AG04450 (cell line): ENCODE measurements around the gene CTXND1. TPM values are rescaled to one million over a fixed set of nuclear protein-coding genes. Genes with fewer than 3 reads are reported as not detected.

Experiments
- CTCF ChIA-PET: fragments of 300-600, 350-600 bp; formaldehyde crosslinking; extraction: SDS; loops from one replicate; lab custom pipeline; 2022; ENCODE audit warnings: antibody characterized with exemption, inconsistent platforms; lab: Charles Lee
- POLR2A ChIA-PET: fragments of 350-600 bp; formaldehyde crosslinking; extraction: SDS; loops from one replicate; lab custom pipeline; 2021; ENCODE audit warnings: antibody characterized with exemption, inconsistent platforms; lab: Yijun Ruan, JAX
- DNase-seq: peaks from one replicate; pipeline ENCODE4 v3.0.0-alpha.2; 2011; ENCODE audit warnings: low read depth, low spot score
- H3K27ac ChIP-seq: one replicate; pipeline ENCODE4 v1.5.1; 2012; ENCODE audit warnings: low read depth, low read length, control low read depth
- H3K27me3 ChIP-seq: one replicate; pipeline ENCODE4 v1.6.0; 2012; ENCODE audit warnings: low read length; ENCODE audit not compliant: control insufficient read depth, insufficient read depth
- H3K4me3 ChIP-seq: 2 replicates; pipeline ENCODE4 v1.5.1; 2011; ENCODE audit warnings: mild to moderate bottlenecking, low read depth, low read length, control low read depth
- H3K9me3 ChIP-seq: 2 replicates; pipeline ENCODE4 v1.5.1; 2012; ENCODE audit warnings: low read length; ENCODE audit not compliant: control insufficient read depth, insufficient read depth
- polyA plus RNA-seq: library from polyadenylated mRNA; depleted of rRNA; stranded (reverse); fragments of >200 nt; gene quantifications from 2 replicates; pipeline ENCODE4 v1.2.3, GENCODE V29; 2011
- TF ChIP-seq, protein P1 (sequence below): IDR thresholded peaks from 2 replicates; pipeline ENCODE4 v1.5.1; 2011; ENCODE audit warnings: low read depth, low read length, control low read depth, inconsistent platforms

CTXND1 gene
- polyA plus RNA-seq, 1 experiment = not detected

DNA sequence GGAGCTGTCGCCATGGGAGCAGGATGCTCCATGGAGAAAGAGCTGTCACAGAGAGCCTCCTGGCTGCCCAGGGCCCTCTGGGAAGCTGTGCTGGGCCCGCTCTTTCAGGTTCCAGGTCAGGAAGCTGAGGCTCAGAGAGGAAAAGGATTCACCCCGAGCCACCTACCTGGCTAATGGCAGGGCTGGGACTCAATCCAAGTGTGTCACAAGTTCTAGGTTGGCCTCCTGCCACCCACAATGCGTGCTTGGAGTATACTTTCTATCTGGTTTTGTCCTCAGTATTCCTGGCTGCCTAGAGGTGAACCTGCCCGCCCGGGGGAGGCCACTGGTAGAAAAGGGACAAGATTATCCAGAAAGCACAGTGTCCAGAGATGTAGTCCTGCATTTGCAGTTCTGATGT is 75.6 kb downstream of the CTXND1 start:
- H3K9me3 ChIP-seq = peaks cover 20% of the 10 kb centered on the region
- H3K27me3 ChIP-seq = no peaks in the 10 kb centered on the region
- no peak overlapping the region for H3K27ac ChIP-seq
- POLR2A ChIA-PET = no interaction called here
- TF ChIP-seq, protein P1, sequence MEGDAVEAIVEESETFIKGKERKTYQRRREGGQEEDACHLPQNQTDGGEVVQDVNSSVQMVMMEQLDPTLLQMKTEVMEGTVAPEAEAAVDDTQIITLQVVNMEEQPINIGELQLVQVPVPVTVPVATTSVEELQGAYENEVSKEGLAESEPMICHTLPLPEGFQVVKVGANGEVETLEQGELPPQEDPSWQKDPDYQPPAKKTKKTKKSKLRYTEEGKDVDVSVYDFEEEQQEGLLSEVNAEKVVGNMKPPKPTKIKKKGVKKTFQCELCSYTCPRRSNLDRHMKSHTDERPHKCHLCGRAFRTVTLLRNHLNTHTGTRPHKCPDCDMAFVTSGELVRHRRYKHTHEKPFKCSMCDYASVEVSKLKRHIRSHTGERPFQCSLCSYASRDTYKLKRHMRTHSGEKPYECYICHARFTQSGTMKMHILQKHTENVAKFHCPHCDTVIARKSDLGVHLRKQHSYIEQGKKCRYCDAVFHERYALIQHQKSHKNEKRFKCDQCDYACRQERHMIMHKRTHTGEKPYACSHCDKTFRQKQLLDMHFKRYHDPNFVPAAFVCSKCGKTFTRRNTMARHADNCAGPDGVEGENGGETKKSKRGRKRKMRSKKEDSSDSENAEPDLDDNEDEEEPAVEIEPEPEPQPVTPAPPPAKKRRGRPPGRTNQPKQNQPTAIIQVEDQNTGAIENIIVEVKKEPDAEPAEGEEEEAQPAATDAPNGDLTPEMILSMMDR = no peak
- H3K4me3 ChIP-seq = no peak overlapping the region
- no peak for DNase-seq
- CTCF ChIA-PET = no interaction called here

DNA sequence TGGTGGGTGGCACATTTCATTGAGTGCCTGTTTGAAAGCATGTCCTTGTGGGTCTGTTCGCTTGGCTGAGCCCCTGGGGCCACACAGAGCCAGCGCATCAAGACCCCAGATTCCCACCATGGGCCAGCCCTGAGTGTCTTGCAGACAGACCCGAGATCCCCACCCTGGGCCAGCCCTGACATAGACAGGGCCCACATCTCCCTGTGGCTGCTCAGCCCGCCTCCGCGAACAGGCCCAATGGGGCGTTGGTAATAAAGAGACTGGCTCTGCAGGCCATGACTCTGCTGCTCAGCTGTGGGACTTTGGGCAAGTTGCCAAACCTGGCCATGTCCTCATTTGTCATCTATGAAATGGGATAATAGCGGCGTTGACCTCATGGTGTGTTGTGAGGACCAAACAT is 76.6 kb downstream of the CTXND1 start:
- ChIA-PET CTCF (no interaction called here), POLR2A (no interaction called here)

DNA sequence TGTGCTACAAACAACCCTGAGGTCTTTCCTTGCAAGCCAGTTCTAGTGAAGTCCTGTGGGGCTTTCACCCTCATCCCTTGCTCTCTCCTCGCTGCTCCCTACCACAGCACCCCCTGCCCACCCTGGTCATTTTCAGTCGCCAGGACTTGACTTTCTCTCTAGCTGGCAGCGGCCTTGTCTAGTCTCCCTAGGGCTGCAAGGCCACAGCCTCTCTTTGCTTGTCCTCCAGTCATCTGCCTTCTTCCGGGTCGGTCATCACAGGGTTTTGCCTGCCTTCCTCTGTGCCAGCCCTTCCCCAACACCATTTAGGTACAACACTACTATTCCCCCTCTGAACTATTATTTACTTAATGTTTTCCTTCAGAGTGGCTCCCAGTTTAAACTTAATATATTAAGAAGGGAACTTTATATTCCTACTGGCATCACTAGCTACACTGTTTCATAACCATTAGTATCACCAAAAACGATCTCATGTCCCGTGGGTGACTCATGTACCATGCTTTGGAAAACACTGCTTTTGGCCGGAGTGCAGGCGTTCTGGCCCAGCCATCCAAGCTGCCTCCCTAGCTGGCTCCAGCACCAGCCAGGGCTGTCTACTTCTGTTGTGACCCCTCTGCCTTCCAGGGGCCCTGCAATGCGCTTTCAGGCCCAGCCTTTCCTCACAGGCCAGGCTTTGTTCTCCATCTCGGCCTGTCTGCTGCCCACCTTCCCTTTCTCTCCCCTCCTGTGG is 77.8 kb downstream of the CTXND1 start:
- H3K9me3 ChIP-seq = peaks cover 20% of the 10 kb centered on the region
- no peak overlapping the region for H3K4me3 ChIP-seq
- H3K27ac ChIP-seq = peak overlapping the region; percentile 47
- ChIA-PET CTCF (interaction anchor here (0.7 to 1.9 kb wide), 7 partner anchors 10 to 76 kb away, joined by 3 to 8 read pairs (median 4); no protein-coding TSS in a partner anchor), POLR2A (interaction anchor here (0.7 kb wide), 1 partner anchor 20 kb away, joined by 3 read pairs; no protein-coding TSS in a partner anchor)
- TF ChIP-seq, protein P1 = no peak
- no peaks in the 10 kb centered on the region for H3K27me3 ChIP-seq
- DNase-seq = no peak

More for the DNA sequence above, 76.6 kb downstream of the CTXND1 start:
- H3K9me3 ChIP-seq = peaks cover 20% of the 10 kb centered on the region
- DNase-seq = no peak
- no peaks in the 10 kb centered on the region for H3K27me3 ChIP-seq
- no peak overlapping the region for H3K27ac ChIP-seq
- no peak overlapping the region for H3K4me3 ChIP-seq
- TF ChIP-seq, protein P1 = no peak

DNA sequence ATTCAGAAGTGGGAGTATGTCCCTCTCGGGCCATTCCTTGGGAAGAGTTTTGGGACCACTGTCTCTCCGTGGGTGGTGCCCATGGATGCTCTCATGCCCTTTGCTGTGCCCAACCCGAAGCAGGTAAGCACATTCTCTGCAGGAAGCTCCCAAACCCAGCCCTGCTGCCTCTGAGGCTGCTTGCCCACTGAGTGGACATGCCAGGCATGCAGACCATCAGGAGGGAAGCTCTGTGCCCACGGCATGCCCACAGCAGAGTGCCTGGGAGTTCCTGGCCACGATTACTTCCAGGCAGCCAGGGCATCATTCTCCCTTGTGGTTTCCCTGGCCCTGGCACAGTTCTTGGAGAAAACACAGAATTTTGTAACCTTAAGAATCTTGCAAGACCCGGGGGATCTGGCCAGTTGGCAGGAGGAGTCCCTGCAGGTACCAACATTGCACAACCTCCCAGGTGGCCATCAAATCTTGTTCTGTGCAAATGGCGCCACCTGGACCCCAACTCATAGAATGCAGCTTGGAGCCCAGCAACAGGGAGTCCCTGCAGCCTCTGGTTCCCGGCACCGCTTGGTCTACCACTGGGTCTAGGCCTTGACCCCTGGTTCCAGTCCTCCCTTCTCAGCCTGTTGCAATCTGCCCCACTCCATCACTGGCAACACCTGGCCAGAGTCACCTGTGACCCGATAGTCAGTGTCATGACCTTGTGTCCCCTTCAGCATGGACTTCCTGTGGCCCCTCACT is 78.8 kb downstream of the CTXND1 start:
- TF ChIP-seq, protein P1 = peak; percentile 81
- ChIA-PET POLR2A (interaction anchor here (0.7 kb wide), 1 partner anchor 19 kb away, joined by 3 read pairs; no protein-coding TSS in a partner anchor), CTCF (interaction anchor here (0.7 to 1.9 kb wide), 8 partner anchors 9 to 75 kb away, joined by 3 to 8 read pairs (median 4); no protein-coding TSS in a partner anchor)
- no peak for DNase-seq
- H3K4me3 ChIP-seq = no peak overlapping the region
- no peaks in the 10 kb centered on the region for H3K27me3 ChIP-seq
- H3K27ac ChIP-seq = no peak overlapping the region
- H3K9me3 ChIP-seq = peaks cover 14% of the 10 kb centered on the region
